H1 (cell line): Measurements from ENCODE around the gene NCLN. TPM values are rescaled to one million over a fixed set of nuclear protein-coding genes. Genes with fewer than 3 reads are reported as not detected.
A peak's percentile ranks its signal among the peaks of the same experiment; 100 is the strongest.

Source experiments
- CTCF ChIA-PET: fragments of 300-600 bp; sonication (Branson Sonifier 250); formaldehyde crosslinking; loops from one replicate; lab custom pipeline; 2021; ENCODE audit not compliant: partially characterized antibody; lab: Charles Lee
- POLR2A ChIA-PET: fragments of 300-600 bp; sonication (Branson Sonifier 250); formaldehyde crosslinking; loops from one replicate; lab custom pipeline; 2021; ENCODE audit warnings: inconsistent platforms; ENCODE audit not compliant: partially characterized antibody; lab: Charles Lee
- DNase-seq, 2 experiments: peaks; one replicate each; pipeline versions ENCODE4 v3.0.0 to v3.0.0-alpha.2; 2010 to 2022; ENCODE audit warnings: low spot score in 2 of 2, low read depth in 1 of 2, mixed read lengths in 1 of 2
- FAIRE-seq: peaks from 2 replicates; lab custom pipeline; 2011; peaks lifted over from hg19 to GRCh38; lab: Jason Lieb, UNC
- H2AFZ ChIP-seq: 2 replicates; pipeline ENCODE4 v1.8.1; 2012; ENCODE audit warnings: low read length, inconsistent platforms
- H2AK5ac ChIP-seq: 2 replicates; pipeline ENCODE4 v1.6.1; 2013; ENCODE audit warnings: low read depth, low read length
- H2BK120ac ChIP-seq: replicated peaks from 2 replicates; pipeline ENCODE3; 2013; ENCODE audit warnings: low read depth, low read length, inconsistent platforms
- H2BK12ac ChIP-seq: 2 replicates; pipeline ENCODE4 v1.6.1; 2013; ENCODE audit warnings: low read depth, low read length
- H2BK15ac ChIP-seq: 2 replicates; pipeline ENCODE4 v1.6.1; 2013; ENCODE audit warnings: low read length
- H2BK20ac ChIP-seq: 2 replicates; pipeline ENCODE4 v1.6.1; 2013; ENCODE audit warnings: low read length
- H2BK5ac ChIP-seq: 2 replicates; pipeline ENCODE4 v1.6.1; 2013; ENCODE audit warnings: low read depth, low read length
- H3K14ac ChIP-seq: 2 replicates; pipeline ENCODE4 v1.6.1; 2013; ENCODE audit warnings: inconsistent platforms; ENCODE audit not compliant: insufficient read length
- H3K18ac ChIP-seq: 2 replicates; pipeline ENCODE4 v1.6.1; 2013; ENCODE audit warnings: low read length; ENCODE audit errors: extremely low read depth
- H3K23ac ChIP-seq: 2 replicates; pipeline ENCODE4 v1.6.1; 2013; ENCODE audit warnings: inconsistent platforms; ENCODE audit not compliant: insufficient read length
- H3K23me2 ChIP-seq: 2 replicates; pipeline ENCODE4 v1.6.1; 2013; ENCODE audit warnings: low read depth, low read length
- H3K27ac ChIP-seq: 2 replicates; pipeline ENCODE4 v1.6.1; 2011; ENCODE audit warnings: low read depth, low read length, inconsistent platforms
- H3K27me3 ChIP-seq, 4 experiments: replicated peaks in 1 of 4; 1 replicate in 1 of 4; 2 replicates in 3 of 4; pipeline versions ENCODE4 v1.6.1 to v1.8.1; 2011 to 2013; ENCODE audit warnings: low read length in 3 of 4, mild to moderate bottlenecking in 3 of 4, inconsistent platforms in 2 of 4, mixed read lengths in 2 of 4, moderate library complexity in 1 of 4; ENCODE audit not compliant: control insufficient read depth in 3 of 4, insufficient read depth in 3 of 4; ENCODE audit errors: extremely low read depth in 1 of 4
- H3K36me3 ChIP-seq, 4 experiments: 2 replicates each; pipeline versions ENCODE4 v1.6.1 to v1.8.1; 2011 to 2013; ENCODE audit warnings: mild to moderate bottlenecking in 4 of 4, low read length in 3 of 4, moderate library complexity in 2 of 4, control low read depth in 1 of 4, inconsistent platforms in 1 of 4; ENCODE audit not compliant: insufficient read depth in 4 of 4, control insufficient read depth in 2 of 4
- H3K4ac ChIP-seq: replicated peaks from 2 replicates; pipeline ENCODE3; 2013; ENCODE audit warnings: low read length, low read depth, mixed read lengths, inconsistent platforms; ENCODE audit not compliant: insufficient read length
- H3K4me1 ChIP-seq, 4 experiments: replicated peaks in 1 of 4; 1 replicate in 1 of 4; 2 replicates in 3 of 4; pipeline versions ENCODE4 v1.6.1 to v1.8.1; 2011 to 2013; ENCODE audit warnings: low read length in 3 of 4, inconsistent platforms in 2 of 4, mixed read lengths in 1 of 4; ENCODE audit not compliant: insufficient read depth in 4 of 4, control insufficient read depth in 3 of 4
- H3K4me2 ChIP-seq, 2 experiments: 2 replicates each; pipeline versions ENCODE4 v1.6.1 to v1.8.1; 2011 to 2013; ENCODE audit warnings: low read depth in 2 of 2, low read length in 2 of 2, control low read depth in 1 of 2, inconsistent platforms in 1 of 2, mild to moderate bottlenecking in 1 of 2; ENCODE audit not compliant: insufficient read depth in 1 of 2
- H3K4me3 ChIP-seq, 4 experiments: fragments of 200-600, 300-600 bp in 1 of 4; sonication (generic), shearing (Covaris generic), sonication (Bioruptor Twin) in 1 of 4; 2 replicates each; pipeline versions ENCODE4 v1.5.1 to v1.8.1; 2011 to 2016; ENCODE audit warnings: low read length in 4 of 4, low read depth in 3 of 4, control low read depth in 2 of 4, inconsistent platforms in 2 of 4, mild to moderate bottlenecking in 2 of 4, mixed read lengths in 1 of 4, moderate library complexity in 1 of 4; ENCODE audit not compliant: insufficient read depth in 2 of 4; ENCODE audit errors: extremely low read depth in 1 of 4
- H3K56ac ChIP-seq: replicated peaks from 2 replicates; pipeline ENCODE3; 2013; ENCODE audit warnings: low read depth, mild to moderate bottlenecking, mixed read lengths, low read length, inconsistent platforms; ENCODE audit not compliant: insufficient read length
- H3K79me1 ChIP-seq: 2 replicates; pipeline ENCODE4 v1.6.1; 2013; ENCODE audit warnings: low read depth, low read length, control low read depth
- H3K79me2 ChIP-seq, 2 experiments: 2 replicates each; pipeline versions ENCODE4 v1.6.1 to v1.8.1; 2012 to 2013; ENCODE audit warnings: low read length in 2 of 2, mild to moderate bottlenecking in 2 of 2, inconsistent platforms in 1 of 2; ENCODE audit not compliant: insufficient read depth in 2 of 2, control insufficient read depth in 1 of 2
- H3K9ac ChIP-seq, 4 experiments: replicated peaks in 1 of 4; 1 replicate in 1 of 4; 2 replicates in 3 of 4; pipeline versions ENCODE4 v1.6.1 to v1.8.1; 2011 to 2013; ENCODE audit warnings: low read depth in 3 of 4, low read length in 3 of 4, control low read depth in 2 of 4, mild to moderate bottlenecking in 2 of 4, moderate library complexity in 2 of 4, inconsistent platforms in 1 of 4; ENCODE audit errors: extremely low read depth in 1 of 4
- H3K9me3 ChIP-seq, 2 experiments: 2 replicates each; pipeline versions ENCODE4 v1.6.1 to v1.8.1; 2012 to 2013; ENCODE audit warnings: mild to moderate bottlenecking in 2 of 2, moderate library complexity in 2 of 2, control low read depth in 1 of 2, inconsistent platforms in 1 of 2, low read depth in 1 of 2, low read length in 1 of 2, mixed read lengths in 1 of 2; ENCODE audit not compliant: insufficient read depth in 2 of 2
- H4K20me1 ChIP-seq, 2 experiments: replicated peaks in 1 of 2; 2 replicates each; pipeline versions ENCODE3 to v1.8.1; 2011 to 2013; ENCODE audit warnings: inconsistent platforms in 2 of 2, low read length in 2 of 2, mild to moderate bottlenecking in 1 of 2; ENCODE audit not compliant: insufficient read depth in 2 of 2, control insufficient read depth in 1 of 2
- H4K5ac ChIP-seq: 2 replicates; pipeline ENCODE4 v1.6.1; 2013; ENCODE audit warnings: low read length, low read depth, mixed read lengths, inconsistent platforms; ENCODE audit not compliant: insufficient read length
- H4K8ac ChIP-seq: 2 replicates; pipeline ENCODE4 v1.8.0; 2013; ENCODE audit warnings: mild to moderate bottlenecking, moderate library complexity, low read length, inconsistent platforms; ENCODE audit not compliant: insufficient read depth; ENCODE audit errors: extremely low read depth
- H4K91ac ChIP-seq: replicated peaks from 2 replicates; pipeline ENCODE3; 2013; ENCODE audit warnings: low read length, mixed read lengths, inconsistent platforms; ENCODE audit not compliant: insufficient read length
- CHD2 ChIP-seq: IDR thresholded peaks from 2 replicates; pipeline ENCODE4 v1.6.1; 2012; ENCODE audit warnings: low read length, improper control_type of control experiment
- GABPA ChIP-seq: IDR thresholded peaks from 2 replicates; pipeline ENCODE4 v1.6.1; 2011; ENCODE audit warnings: mild to moderate bottlenecking, low read length, moderate library complexity, borderline replicate concordance; ENCODE audit not compliant: insufficient read depth
- JUN ChIP-seq: IDR thresholded peaks from 2 replicates; pipeline ENCODE4 v1.6.1; 2011; ENCODE audit warnings: low read depth, mild to moderate bottlenecking, improper control_type of control experiment, low read length
- JUND ChIP-seq: IDR thresholded peaks from 2 replicates; pipeline ENCODE4 v1.6.1; 2011; ENCODE audit warnings: mild to moderate bottlenecking, improper control_type of control experiment, low read length
- NRF1 ChIP-seq: IDR thresholded peaks from 2 replicates; pipeline ENCODE4 v1.6.1; 2011; ENCODE audit warnings: mild to moderate bottlenecking, low read depth, low read length, improper control_type of control experiment
- SIN3A ChIP-seq, 2 experiments: IDR thresholded peaks in 1 of 2; conservative IDR thresholded peaks in 1 of 2; 2 replicates each; pipeline ENCODE4 v1.6.1; 2011 to 2012; ENCODE audit warnings: low read length in 2 of 2, improper control_type of control experiment in 1 of 2, low read depth in 1 of 2, mild to moderate bottlenecking in 1 of 2
- SP1 ChIP-seq: IDR thresholded peaks from 2 replicates; pipeline ENCODE4 v1.6.1; 2011; ENCODE audit warnings: low read depth, low read length
- WGBS, 2 experiments: shearing (Covaris generic) in 1 of 2; methylation state at CpG; one replicate each; pipeline versions ENCODE4 v1.1.6 to v1.1.7; 2013 to 2015; ENCODE audit warnings: low lambda C conversion rate in 2 of 2, mixed read lengths in 2 of 2, inconsistent platforms in 1 of 2, low coverage in 1 of 2, missing lambda C conversion rate in 1 of 2; ENCODE audit not compliant: insufficient replicate concordance in 2 of 2, insufficient coverage in 1 of 2, insufficient read length in 1 of 2; ENCODE audit errors: extremely low coverage in 1 of 2, missing lambda C conversion rate in 1 of 2; 5-methylcytosine and 5-hydroxymethylcytosine counted together
- polyA plus RNA-seq, 7 experiments: library from polyadenylated mRNA; depleted of rRNA in 3 of 7; stranded (reverse) in 5 of 7; unstranded in 2 of 7; fragments of >200 nt in 5 of 7; fragments of 200-250 nt in 2 of 7; gene quantifications; 1 replicate in 5 of 7; 2 replicates in 1 of 7; 4 replicates in 1 of 7; pipeline versions ENCODE4 v1.2.1 to v1.2.3, GENCODE V29; 2011 to 2013; ENCODE audit warnings: missing spikeins in 2 of 7, mixed read lengths in 2 of 7
- total RNA-seq: library from RNA; stranded (reverse); fragmentation: NEBNext Ultra II Directional; extraction: Animal tissue kit (Norgen Biotek cat#: 25700); gene quantifications from 2 replicates; pipeline ENCODE4 v1.2.1, GENCODE V29; 2021
- TF ChIP-seq, protein P1 (sequence below): IDR thresholded peaks from 2 replicates; pipeline ENCODE4 v1.6.1; 2012; ENCODE audit warnings: inconsistent platforms
- TF ChIP-seq, protein P2 (sequence below): IDR thresholded peaks from 2 replicates; pipeline ENCODE4 v1.6.1; 2012; ENCODE audit warnings: inconsistent platforms
- TF ChIP-seq, protein P3 (sequence below): IDR thresholded peaks from 2 replicates; pipeline ENCODE4 v1.6.1; 2011; ENCODE audit warnings: low read depth, mild to moderate bottlenecking, low read length; ENCODE audit not compliant: insufficient read depth

The NCLN gene
- total and polyA plus RNA-seq, 2 of the 8 experiments (the other 6 are each of a cell fraction or from before 2014, with no cell fraction given), result 89.2 to 103 TPM

DNA sequence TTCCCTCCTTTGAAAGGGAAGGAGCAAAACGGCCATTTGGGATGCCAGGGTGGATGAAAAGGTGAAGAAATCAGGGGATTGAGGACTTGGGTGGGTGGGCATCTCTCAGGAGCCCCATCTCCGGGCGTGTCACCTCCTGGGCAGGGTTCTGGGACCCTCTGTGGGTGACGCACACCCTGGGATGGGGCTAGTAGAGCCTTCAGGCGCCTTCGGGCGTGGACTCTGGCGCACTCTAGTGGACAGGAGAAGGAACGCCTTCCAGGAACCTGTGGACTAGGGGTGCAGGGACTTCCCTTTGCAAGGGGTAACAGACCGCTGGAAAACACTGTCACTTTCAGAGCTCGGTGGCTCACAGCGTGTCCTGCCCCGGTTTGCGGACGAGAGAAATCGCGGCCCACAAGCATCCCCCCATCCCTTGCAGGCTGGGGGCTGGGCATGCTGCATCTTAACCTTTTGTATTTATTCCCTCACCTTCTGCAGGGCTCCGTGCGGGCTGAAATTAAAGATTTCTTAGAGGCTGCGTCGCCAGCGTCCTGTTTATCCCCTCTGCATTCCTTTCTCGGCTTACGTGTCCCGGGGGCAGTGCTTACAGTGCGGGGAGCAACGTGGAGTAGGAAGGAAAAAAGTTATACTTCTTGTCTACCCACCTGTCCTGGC lies 22.4 kb upstream of the NCLN start:
- Histone ChIP-seq H2BK5ac (no peak overlapping the region), H3K4me2 (peak overlapping the region; percentile 39 to 86), H3K9me3 (no peaks in the 10 kb centered on the region), H3K27ac (no peak overlapping the region), H2BK120ac (no peak overlapping the region), H3K23ac (no peak overlapping the region), H4K20me1 (no peaks in the 10 kb centered on the region), H2BK12ac (peak overlapping the region; percentile 77; the same call in 1 of the 2 replicates), H3K9ac (no peak overlapping the region), H3K14ac (no peak overlapping the region), H3K79me2 (no peaks in the 10 kb centered on the region), H4K8ac (no peak overlapping the region), H3K27me3 (peaks cover 0 to 5% (median 2%) of the 10 kb centered on the region in 4 experiments; a peak in 3 of 7 replicates), H3K4me1 (peaks cover 0 to 3% (median under 1%) of the 10 kb centered on the region in 4 experiments; a peak in 2 of 7 replicates), H2BK15ac (no peak overlapping the region), H4K91ac (no peak overlapping the region), H3K56ac (no peak overlapping the region), H3K4ac (no peak overlapping the region), H3K4me3 (peak overlapping the region in 3 of 4 experiments; percentile 36 to 54 (median 53); a peak in 6 of 8 replicates), H3K18ac (no peak overlapping the region), H2BK20ac (no peak overlapping the region), H2AFZ (peak overlapping the region; percentile 93; the same call in 1 of the 2 replicates), H3K79me1 (no peaks in the 10 kb centered on the region), H3K23me2 (no peaks in the 10 kb centered on the region), H2AK5ac (no peak overlapping the region), H4K5ac (no peak overlapping the region), H3K36me3 (no peaks in the 10 kb centered on the region)
- 10% methylated on average over 24 of the region's 27 CpGs; no CpG with 5 or more reads in 1 of the 2 experiments for WGBS, 2 experiments
- CTCF ChIA-PET, result interaction anchor here (0.6 to 11.1 kb wide), 32 partner anchors 11 to 316 kb away, joined by 3 to 162 read pairs (median 4); partner anchors contain the start of gene GNA15
- DNase-seq, result peak; percentile 53 to 85
- POLR2A ChIA-PET, result interaction anchor here (0.6 to 1.6 kb wide), 2 partner anchors 35 to 140 kb away, joined by 4 read pairs; no protein-coding TSS in a partner anchor
- FAIRE-seq, result peak; percentile 69
- TF ChIP-seq SIN3A (conservative IDR thresholded peaks at IDR 0.05 in 1 of 2, IDR thresholded peaks at IDR 0.05 in 1 of 2; ENCODE audit: low read depth in 1 of 2, low read length in 2 of 2), result peak in 1 of 2 experiments; percentile 46; a peak in 1 of 4 replicates
- no peak for TF ChIP-seq NRF1
- TF ChIP-seq, protein P1, sequence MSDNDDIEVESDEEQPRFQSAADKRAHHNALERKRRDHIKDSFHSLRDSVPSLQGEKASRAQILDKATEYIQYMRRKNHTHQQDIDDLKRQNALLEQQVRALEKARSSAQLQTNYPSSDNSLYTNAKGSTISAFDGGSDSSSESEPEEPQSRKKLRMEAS, result no peak
- peak; percentile 57; the same call in 1 of the 2 replicates for TF ChIP-seq JUND
- no peak for TF ChIP-seq SP1
- peak; percentile 21; the same call in 1 of the 2 replicates for TF ChIP-seq GABPA
- 0 out of 2 replicates have a peak, but pooled peaks have one; percentile 34 for TF ChIP-seq CHD2
- TF ChIP-seq, protein P2, sequence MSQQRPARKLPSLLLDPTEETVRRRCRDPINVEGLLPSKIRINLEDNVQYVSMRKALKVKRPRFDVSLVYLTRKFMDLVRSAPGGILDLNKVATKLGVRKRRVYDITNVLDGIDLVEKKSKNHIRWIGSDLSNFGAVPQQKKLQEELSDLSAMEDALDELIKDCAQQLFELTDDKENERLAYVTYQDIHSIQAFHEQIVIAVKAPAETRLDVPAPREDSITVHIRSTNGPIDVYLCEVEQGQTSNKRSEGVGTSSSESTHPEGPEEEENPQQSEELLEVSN, result no peak
- TF ChIP-seq, protein P3, sequence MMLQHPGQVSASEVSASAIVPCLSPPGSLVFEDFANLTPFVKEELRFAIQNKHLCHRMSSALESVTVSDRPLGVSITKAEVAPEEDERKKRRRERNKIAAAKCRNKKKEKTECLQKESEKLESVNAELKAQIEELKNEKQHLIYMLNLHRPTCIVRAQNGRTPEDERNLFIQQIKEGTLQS, result no peak
- TF ChIP-seq JUN, result no peak
